Cerebellar nuclear complex (tissue), 1 donor: ENCODE data around the gene NLRP7.
"Not testable (repeated sequence)": the region's sequence is repeated elsewhere in the genome, so short reads cannot be mapped to it uniquely, and the experiment has no call there.

Experiments
- DNase-seq, 2 experiments: peaks; one replicate each; lab custom pipeline; 2025; lab: John Stamatoyannopoulos, UW

Gene NLRP7

DNA sequence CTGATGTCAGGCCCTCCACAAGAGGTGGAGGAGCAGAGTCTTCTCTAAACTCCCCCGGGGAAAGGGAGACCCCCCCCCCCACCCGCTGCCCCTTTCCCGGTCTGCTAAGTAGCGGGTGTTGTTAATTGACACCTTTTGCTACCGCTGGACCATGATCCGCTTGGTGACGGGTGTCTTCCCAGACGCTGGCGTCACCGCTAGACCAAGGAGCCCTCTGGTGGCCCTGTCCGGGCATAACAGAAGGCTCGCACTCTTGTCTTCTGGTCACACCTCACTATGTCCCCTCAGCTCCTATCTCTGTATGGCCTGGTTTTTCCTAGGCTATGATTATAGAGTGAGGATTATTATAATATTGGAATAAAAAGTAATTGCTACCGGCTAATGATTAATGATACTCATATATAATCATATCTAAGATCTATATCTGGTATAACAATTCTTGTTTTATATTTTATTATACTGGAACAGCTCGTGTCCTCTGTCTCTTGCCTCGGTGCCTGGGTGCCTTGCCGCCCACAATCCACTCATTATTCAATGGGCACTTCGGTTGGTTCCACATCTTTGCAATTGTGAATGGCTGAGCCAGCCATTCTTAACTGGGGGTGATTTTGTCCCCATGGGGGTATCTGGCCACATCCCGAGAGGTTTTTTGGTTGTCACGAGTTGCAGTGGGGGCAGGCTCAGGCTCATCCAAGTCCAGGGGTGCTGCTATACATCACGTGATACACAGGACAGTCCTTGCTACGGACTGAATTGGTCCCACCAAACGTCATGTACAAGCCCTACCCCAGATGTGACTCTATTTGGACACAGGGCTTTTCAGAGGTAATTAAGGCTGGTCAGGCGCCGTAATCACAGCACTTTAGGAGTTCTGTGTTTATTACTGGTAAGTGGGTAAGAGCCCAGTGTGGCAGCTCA, 27.4 kb downstream of the NLRP7 start:
- DNase-seq = not testable (repeated sequence)

DNA sequence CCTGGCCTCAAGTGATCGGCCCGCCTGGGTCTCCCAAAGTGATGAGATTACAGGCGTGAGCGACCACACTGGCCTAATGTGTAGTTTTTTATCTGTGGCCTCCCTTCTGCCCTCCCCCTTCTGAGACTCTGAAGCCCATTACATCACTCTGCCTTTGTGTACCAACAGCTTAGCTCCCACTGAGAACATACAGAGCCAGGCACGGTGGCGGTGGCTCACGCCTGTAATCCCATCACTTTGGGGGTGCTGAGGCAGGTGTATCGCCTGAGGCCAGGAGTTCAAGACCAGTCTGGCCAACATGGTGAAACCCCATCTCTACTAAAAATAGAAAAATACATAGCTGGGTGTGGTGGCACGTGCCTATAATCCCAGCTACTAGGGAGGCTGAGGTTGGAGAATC, 28.8 kb downstream of the NLRP7 start:
- no peak for DNase-seq

DNA sequence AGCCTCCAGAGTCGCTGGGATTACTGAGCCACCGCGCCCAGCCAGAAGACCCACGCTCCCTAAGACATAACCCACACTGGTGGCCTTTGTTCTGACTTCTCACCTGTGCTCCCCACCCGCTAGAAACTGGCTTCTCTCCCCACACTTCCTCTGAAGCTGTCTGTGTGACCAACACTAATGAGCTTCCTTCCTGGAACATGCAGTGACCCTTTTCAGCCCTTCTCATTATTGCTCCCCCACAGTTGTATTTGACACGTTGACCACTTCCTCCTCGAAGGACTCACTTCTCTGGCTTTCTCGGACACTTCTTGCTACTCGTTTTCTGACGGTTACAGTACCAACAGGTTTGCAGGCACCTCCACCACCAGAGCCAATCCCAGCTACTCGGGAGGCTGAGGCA, 30.5 kb downstream of the NLRP7 start:
- no peak for DNase-seq

DNA sequence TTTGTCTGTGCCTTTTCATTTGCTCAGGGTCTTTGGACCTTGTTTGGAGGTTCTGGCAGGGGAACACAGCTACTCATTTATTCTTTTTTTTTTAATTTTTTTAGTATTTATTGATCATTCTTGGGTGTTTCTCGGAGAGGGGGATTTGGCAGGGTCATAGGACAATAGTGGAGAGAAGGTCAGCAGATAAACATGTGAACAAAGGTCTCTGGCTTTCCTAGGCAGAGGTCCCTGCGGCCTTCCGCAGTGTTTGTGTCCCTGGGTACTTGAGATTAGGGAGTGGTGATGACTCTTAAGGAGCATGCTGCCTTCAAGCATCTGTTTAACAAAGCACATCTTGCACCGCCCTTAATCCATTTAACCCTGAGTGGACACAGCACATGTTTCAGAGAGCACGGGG, 39.4 kb downstream of the NLRP7 start:
- not testable (repeated sequence) for DNase-seq

DNA sequence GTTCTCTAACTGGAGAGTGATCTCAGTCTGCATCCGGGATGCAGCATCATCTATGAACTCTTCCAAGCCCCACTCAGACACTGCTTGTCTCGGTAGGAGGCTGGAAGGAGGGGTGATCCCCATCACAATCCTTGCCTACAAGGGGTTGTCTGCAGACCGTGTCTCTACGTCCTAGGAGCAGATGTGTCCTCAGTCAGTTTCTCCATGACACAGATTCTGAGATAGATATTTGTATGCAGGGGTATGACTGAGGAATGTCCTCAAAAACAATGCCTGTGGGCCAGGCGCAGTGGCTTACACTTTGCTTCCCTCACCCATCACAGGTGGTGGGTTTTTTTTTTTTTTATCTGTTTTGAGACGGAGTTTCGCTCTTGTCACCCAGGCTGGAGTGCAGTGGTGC, 40.5 kb downstream of the NLRP7 start:
- no peak for DNase-seq

DNA sequence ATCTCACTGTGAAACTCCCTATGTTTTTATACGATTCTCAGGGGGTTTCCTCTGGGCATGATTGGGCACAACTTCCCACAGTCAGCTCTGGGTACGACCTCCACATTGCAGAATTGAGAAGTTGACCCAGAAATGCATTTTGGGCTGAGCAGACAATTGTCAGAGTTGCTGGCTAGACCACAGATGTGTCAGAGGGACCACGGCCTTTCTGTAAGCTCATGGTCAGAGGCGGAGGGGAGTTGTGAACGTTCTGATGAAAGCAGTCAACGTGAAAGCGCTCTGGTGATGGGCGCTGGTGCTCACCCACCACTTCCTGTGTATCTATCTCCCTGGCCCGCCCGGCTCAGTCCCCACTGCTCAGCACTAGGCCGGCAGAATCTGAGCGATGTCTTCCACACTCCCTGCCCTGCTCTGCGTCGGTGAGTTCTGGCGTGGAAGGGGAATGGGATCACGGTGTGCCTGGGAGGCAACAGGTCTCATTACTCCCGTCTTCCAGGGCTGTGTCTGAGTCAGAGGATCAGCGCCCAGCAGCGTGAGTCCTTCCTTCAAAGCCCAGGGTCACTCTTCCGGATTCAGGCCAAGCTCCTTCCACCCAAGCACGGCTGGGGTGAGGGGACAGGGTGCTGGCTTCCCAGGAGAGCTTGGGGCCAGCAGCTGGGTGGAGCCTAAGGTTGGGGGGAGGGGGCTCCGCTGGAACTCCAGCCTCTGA, 41.4 kb downstream of the NLRP7 start, which contains the start of gene NCR1:
Gene NCR1, plus strand, starts transcription at position 346 of the 709 bp plus-strand sequence. Its CDS starts 40 bp downstream, at position 386.
- no peak for DNase-seq

DNA sequence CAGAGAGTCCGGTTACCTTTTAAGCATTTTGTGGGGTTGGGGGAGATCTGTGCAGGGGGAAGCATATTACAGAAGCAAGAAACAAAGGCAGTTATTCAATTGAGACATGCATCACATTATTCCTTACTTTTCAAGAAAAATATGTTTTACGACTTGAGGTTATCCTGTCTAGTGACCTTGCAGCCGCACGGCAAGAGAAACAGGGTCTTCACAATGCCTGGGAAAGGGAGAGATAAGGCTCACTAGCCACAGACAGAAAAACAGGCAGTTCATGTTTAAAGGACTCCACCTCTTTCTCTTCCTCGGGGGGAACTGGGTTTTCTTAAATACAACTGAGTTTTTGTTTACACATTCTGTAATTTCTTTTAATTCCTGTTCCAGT, 41.9 kb downstream of the NLRP7 start:
- no peak for DNase-seq

DNA sequence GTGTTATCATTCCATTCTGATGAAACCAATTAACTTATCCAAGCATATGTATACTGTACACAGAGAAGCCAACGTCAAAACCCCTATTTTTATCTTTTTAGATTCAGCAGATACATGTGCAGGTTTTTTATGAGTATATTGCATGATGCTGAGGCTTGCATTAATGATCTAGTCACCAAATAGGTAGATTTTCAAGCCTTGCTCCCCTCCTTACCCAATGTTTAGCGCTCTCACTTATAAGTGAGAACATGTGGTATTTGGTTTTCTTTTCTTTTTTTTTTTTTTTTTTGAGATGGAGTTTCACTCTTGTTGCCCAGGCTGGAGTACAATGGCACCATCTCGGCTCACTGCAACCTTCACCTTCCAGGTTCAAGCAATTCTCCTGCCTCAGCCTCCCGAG, 43.1 kb downstream of the NLRP7 start:
- not testable (repeated sequence) for DNase-seq

DNA sequence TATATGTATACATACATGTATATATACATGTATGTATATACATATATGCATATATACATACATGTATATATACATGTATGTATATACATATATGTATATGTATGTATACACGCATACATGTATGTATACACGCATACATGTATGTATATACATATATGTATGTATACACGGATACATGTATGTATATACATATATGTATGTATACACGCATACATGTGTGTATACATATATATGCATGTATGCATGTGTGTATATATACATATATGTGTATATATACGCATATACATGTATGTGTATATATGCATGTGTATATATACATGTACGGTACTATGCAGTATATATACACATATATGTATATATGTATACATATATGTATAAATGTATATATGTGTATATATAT, 44.0 kb downstream of the NLRP7 start:
- no peak for DNase-seq

DNA sequence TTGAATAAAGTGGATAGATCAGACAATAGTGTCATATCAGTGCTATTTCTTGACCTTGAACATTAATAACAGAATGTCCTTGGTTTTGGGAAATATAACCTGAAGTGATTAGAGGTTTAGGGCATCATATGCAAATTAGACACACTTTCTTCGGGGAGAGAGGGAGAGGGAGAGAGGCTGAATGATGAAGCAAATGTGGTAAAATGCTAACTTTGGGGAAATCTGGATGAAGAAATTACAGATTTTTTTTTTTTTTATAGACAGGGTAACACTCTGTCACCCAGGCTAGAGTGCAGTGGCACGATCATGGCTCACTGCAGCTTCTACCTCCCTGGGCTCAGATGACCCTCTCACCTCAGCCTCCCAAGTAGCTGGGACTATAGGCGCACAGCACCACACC, 45.3 kb downstream of the NLRP7 start:
- no peak for DNase-seq

DNA sequence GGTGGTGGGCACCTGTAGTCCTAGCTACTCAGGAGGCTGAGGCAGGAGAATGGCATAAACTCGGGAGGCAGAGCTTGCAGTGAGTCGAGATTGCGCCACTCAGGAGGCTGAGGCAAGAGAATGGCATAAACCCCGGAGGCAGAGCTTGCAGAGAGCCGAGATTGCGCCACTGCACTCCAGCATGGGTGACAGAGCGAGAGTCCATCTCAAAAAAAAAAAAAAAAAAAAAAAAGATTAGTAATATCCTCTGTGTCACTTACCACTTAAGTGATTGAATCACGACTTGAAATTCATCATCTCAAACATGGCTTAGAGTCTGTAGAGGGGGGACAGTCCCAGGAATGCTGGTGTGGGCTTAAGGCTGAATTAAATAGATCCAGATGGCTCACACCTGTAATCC, 46.2 kb downstream of the NLRP7 start:
- not testable (repeated sequence) for DNase-seq

DNA sequence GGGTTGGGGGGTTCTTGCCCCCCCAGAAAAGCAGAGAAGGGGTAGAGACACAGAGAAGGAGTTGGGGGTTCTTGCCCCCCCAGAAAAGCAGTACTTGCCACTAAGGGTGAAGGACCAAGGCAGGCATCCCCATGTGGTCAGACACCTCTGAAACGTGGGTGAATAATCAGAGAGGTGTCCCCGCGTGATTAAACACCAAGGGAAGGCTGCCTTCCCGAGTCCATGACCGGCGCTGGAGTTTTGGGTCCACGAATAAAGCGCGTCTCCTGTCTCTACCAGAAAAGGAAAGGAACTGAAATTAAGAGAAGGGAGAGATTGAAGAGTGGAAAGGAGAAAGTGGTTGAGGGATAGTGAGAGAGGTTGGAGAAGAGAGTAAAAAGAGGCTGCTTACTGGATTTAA, 47.7 kb downstream of the NLRP7 start:
- not testable (repeated sequence) for DNase-seq

DNA sequence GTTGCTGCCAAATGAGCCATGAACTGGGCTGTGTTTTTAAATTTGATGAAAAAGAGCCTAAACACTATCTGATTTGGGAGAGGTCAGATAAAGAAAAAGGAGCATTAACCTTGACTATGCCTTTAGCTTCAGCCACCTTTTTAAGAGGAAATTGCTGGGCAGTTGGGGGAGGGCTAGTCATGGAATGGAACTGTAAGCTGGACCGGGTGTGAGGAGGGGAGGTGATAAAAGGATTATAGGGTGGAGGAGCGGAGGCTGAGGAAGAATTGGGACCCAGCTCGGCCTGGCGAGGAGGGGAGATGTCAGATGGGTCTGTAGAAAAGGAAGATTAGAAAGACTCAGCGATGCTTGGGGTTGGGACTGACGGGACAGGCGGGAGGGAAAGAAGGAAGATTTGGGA, 48.6 kb downstream of the NLRP7 start:
- DNase-seq = not testable (repeated sequence)

DNA sequence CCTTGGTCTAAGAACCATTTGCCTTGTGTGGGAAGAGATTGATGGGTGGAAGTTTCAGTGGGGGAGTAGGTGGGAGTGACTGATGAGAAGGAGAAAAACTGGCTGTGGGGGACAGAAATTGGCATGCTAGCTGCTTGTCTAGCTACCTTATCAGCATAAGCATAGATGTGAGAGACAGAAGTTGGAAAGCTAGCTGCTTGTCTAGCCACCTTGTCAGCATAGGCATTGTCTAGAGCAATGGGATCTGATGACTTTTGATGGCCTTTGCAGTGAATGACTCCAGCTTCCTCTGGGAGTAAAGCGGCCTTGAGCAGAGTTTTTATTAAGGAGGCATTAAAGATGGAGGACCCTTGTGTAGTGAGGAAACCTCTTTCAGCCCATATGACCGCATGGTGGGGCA, 51.3 kb downstream of the NLRP7 start:
- no peak for DNase-seq

DNA sequence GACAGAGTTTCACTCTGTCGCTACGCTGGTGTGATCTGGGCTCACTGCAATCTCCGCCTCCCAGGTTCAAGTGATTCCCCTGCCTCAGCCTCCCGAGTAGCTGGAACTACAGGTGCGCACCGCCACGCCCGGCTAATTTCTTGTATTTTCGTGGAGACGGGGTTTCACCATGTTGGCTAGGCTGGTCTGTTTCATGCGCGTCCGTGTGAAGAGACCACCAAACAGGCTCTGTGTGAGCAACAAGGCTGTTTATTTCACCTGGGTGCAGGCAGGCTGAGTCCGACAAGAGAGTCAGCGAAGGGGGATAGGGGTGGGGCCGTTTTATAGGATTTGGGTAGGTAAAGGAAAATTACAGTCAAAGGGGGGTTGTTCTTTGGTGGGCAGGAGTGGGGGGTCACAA, 53.2 kb downstream of the NLRP7 start:
- not testable (repeated sequence) for DNase-seq

DNA sequence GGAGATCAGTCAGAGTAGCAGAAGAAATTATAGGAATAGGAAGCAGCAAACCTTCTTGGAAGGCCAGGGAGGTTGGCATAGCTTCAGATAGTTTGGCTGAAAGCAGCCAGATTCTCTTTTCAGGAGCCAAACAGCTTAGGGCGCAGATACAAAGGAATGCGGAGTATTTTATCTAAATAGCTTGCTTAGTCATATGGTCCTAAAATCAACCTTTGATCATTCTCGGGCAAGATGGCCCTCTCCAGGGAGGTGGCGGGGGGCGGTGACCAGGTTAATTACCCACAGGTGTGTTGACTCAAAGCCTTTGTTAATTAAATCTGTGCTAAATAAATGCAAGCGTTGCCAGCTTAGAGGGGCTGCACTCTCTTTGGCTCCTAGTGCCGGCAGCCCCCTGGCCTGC, 53.9 kb downstream of the NLRP7 start:
- DNase-seq = no peak

DNA sequence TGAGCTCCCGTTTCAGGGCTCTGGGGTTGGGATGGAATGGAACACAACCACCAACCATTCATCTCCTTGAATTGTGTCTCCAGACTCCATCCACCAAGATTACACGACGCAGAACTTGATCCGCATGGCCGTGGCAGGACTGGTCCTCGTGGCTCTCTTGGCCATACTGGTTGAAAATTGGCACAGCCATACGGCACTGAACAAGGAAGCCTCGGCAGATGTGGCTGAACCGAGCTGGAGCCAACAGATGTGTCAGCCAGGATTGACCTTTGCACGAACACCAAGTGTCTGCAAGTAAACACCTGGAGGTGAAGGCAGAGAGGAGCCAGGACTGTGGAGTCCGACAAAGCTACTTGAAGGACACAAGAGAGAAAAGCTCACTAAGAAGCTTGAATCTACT, 57.8 kb downstream of the NLRP7 start:
- no peak for DNase-seq

DNA sequence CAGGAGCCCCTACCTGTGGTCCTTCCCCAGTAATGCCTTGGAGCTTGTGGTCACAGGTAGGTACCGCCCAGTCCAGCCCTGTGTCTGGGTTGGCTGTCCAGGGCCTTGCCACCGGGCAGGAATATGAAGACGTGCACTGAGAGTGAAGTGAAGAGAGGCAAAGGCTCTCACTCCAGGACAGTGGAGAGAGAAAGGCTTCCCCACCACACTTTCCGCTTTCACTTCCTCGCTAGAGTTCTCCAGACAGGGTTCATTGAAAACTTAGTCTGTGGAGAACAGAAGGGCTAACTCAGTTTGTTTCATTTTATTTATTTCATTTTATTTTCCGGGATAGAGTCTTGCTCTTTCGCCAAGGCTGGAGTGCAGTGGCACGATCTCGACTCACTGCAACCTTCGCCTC, 59.1 kb downstream of the NLRP7 start:
- DNase-seq = no peak

DNA sequence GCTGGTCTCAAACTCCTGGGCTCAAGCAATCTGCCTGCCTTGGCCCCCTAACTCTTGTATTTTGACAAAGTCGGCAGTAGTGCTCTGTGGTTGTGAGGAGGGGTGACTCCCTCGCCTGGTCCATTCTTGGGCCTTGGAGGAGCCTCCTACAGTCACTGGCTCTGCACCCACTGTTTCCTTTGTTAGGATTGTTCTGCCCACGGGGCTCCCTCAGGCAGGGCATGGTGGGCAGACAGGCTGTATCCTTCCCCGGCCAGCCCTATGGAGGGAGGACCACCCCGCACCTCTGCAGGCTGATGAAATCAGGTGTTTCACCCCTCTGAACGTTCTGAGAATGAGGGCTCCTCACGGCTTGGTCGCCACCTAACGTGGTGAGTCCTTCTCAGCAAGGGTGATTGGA, 64.1 kb downstream of the NLRP7 start:
- DNase-seq = no peak

DNA sequence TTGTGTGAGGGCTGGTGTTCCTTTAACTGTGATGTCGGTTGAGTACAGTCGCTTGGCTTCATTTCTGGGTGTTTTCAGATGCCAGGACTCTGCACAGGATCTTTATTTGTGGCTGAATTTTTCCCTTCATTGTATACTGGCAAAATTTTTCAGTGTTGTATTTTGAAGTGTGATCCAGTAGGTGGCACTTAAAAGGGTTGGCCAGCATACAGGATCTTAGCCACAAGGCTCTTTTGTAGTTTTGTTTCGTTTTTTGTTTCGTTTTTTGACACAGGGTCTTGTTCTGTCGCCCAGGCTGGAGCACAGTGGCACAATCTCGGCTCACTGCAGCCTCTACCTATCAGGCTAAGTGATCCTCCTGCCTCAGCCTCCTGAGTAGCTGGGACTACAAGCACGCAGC, 64.6 kb downstream of the NLRP7 start:
- no peak for DNase-seq

DNA sequence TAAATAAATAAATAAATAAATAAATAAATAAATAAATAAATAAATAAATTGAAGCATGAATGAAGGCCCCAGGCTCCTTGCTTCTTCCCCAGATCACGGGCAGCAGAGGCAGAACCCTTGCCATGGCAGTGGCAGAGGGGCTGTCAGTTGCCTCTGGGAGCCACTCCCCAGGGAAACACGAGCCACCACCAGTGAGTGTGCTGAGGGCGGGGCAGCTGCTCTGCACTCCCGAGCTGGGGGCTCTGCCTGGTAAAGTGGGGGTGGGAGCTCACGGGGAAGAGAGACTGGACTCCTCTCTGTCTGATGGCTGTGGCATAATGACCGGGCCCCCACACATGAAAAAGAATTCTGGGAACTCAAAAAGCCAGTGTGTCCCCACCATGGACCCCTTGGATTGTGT, 65.4 kb downstream of the NLRP7 start:
- DNase-seq = no peak

DNA sequence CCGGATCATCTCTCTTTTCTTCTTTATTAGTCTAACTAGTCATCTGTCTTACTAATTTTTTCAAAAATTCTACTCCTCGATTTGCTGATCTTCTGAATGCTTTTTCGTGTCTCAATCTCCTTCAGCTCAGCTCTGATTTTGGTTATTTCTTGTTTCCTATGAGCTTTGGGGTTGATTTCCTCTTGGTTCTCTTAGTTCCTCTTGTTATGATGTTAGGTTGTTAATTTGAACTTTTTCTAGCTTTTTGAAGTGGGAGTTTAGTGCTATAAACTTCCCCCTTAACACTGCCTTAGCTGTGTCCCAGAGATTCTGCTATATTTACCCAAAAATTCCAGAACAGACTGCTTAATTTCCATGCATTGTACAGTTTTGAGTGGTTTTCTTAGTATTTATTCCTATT, 69.9 kb downstream of the NLRP7 start:
- no peak for DNase-seq

DNA sequence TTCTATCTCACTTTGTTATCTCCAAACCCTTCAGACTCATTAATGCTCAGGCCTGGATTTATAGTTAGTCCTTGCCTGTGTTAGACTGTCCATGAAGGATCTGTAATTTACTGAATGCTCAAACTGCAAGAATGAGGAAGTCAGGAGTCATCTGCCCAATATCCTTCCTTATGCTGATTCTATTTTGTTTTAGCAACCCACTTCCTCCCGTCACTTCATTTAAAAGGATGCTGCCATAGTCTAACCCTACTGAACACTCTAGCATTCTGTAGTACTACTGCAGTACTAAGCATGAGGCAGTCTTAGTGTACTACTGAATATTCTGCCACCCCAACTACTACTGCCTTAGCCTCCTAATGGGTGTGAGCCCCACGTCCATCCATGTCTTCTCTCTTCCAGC, 71.8 kb downstream of the NLRP7 start:
- no peak for DNase-seq
